Measurements from ENCODE around the gene CD300LG. TPM values are rescaled to one million over a fixed set of nuclear protein-coding genes. Genes with fewer than 3 reads are reported as not detected.
"Not testable (repeated sequence)": the region's sequence is repeated elsewhere in the genome, so short reads cannot be mapped to it uniquely, and the experiment has no call there.

The CD300LG gene
- total RNA-seq (1 to 10 TPM in 8 of 9 donors, under 1 TPM in 1; 0.78 to 5.2 (median 2.8) TPM), polyA plus RNA-seq (1 to 10 TPM; 1.2 to 7.3 (median 1.5) TPM)
- long read RNA-seq, donor 1, partial matches to known transcripts = 5 of 5 reads
- long read RNA-seq, donor 1, other reads (novel, unspliced or antisense) = 0 of 5 reads
- long read RNA-seq, donor 2 = 0 reads
- long read RNA-seq, donor 3 = 0 reads
- long read RNA-seq, donor 4, partial matches to known transcripts = 0 of 1 reads
- long read RNA-seq, donor 4, other reads (novel, unspliced or antisense) = 1 of 1 reads
- long read RNA-seq, donor 5, partial matches to known transcripts = 0 of 9 reads
- long read RNA-seq, donor 5, other reads (novel, unspliced or antisense) = 6 of 9 reads
- long read RNA-seq, donor 6, partial matches to known transcripts = 0 of 1 reads
- long read RNA-seq, donor 6, other reads (novel, unspliced or antisense) = 1 of 1 reads
- long read RNA-seq, donor 7 = 0 reads
- long read RNA-seq, donor 8, partial matches to known transcripts = 0 of 1 reads
- long read RNA-seq, donor 8, other reads (novel, unspliced or antisense) = 0 of 1 reads
- long read RNA-seq, donor 9 = 0 reads
- long read RNA-seq, donor 10, partial matches to known transcripts = 0 of 1 reads
- long read RNA-seq, donor 10, other reads (novel, unspliced or antisense) = 0 of 1 reads

- Histone ChIP-seq H3K4me3 (no peak within 1 kb of the TSS), H3K27ac (peak within 1 kb of the TSS in 1 of 5 donors; percentile 16), H3K27me3 (no peaks in the 10 kb centered on the region), H3K36me3 (replicated peaks in 1 of 2) (no peaks in the 10 kb centered on the region), H3K4me1 (replicated peaks in 1 of 2) (no peaks in the 10 kb centered on the region), H3K9me3 (replicated peaks in 1 of 3) (no peaks in the 10 kb centered on the region)
- no peak for DNase-seq
- 34 to 42% (median 41%) methylated on average over 11 to 17 of the region's 17 CpGs for WGBS, 4 donors
- TF ChIP-seq POLR2A (IDR thresholded peaks at IDR 0.05) (no peak), CTCF (IDR thresholded peaks at IDR 0.05) (no peak)
- intact Hi-C loops (cut with DNase I) = loop anchor here (5.0 to 10.0 kb wide), 3 partner anchors 65 to 152 kb away; partner anchors contain the start of gene CFAP97D1 (in 1 of the 2)
These were observed at the start of gene CD300LG for GRCh38 chr17:43846963-43847371. TSS of gene CD300LG (plus strand) at chr17:43847176. CDS start at chr17:43847217, 41 bp downstream.

GRCh38 chr17:43798024-43798423 lies 49.0 kb upstream of the CD300LG start:
- H3K27ac ChIP-seq; H3K4me1 ChIP-seq (replicated peaks in 1 of 2); H3K36me3 ChIP-seq (replicated peaks in 1 of 2); intact Hi-C loops (cut with DNase I); H3K9me3 ChIP-seq (replicated peaks in 1 of 3); DNase-seq; H3K27me3 ChIP-seq; H3K4me3 ChIP-seq: not testable (repeated sequence)
- 78 to 91% (median 88%) methylated on average over 4 to 9 of the region's 9 CpGs for WGBS, 4 donors

- Histone ChIP-seq H3K27ac (no peak overlapping the region), H3K4me1 (replicated peaks in 1 of 2) (no peaks in the 10 kb centered on the region), H3K4me3 (no peak overlapping the region), H3K36me3 (replicated peaks in 1 of 2) (no peaks in the 10 kb centered on the region), H3K9me3 (replicated peaks in 1 of 3) (no peaks in the 10 kb centered on the region), H3K27me3 (no peaks in the 10 kb centered on the region)
- 65 to 83% (median 70%) methylated on average over 2 of the region's 2 CpGs for WGBS, 4 donors
- intact Hi-C loops (cut with DNase I) = no loop called here
- DNase-seq = no peak
- TF ChIP-seq POLR2A (IDR thresholded peaks at IDR 0.05) = no peak
- no peak for TF ChIP-seq CTCF (IDR thresholded peaks at IDR 0.05)
These were observed 47.9 kb upstream of the CD300LG start for GRCh38 chr17:43799047-43799446.

- WGBS, 4 donors = 86 to 94% (median 88%) methylated on average over 3 of the region's 3 CpGs
These were observed 46.2 kb upstream of the CD300LG start for GRCh38 chr17:43800736-43801135.

More at GRCh38 chr17:43800736-43801135, 46.2 kb upstream of the CD300LG start:
- intact Hi-C loops (cut with DNase I) = no loop called here
- Histone ChIP-seq H3K27me3 (no peaks in the 10 kb centered on the region), H3K27ac (no peak overlapping the region), H3K36me3 (replicated peaks in 1 of 2) (no peaks in the 10 kb centered on the region), H3K4me1 (replicated peaks in 1 of 2) (no peaks in the 10 kb centered on the region), H3K9me3 (replicated peaks in 1 of 3) (no peaks in the 10 kb centered on the region), H3K4me3 (no peak overlapping the region)
- DNase-seq = no peak
- TF ChIP-seq CTCF (IDR thresholded peaks at IDR 0.05) = no peak
- TF ChIP-seq POLR2A (IDR thresholded peaks at IDR 0.05) = no peak

All from adrenal gland (tissue), 19 donors.